Brain microvascular endothelial cell (primary cell): ENCODE results near the gene RNF130.

ENCODE experiments used
- DNase-seq: peaks from one replicate; pipeline ENCODE4 v3.0.0-alpha.2; 2020
- H3K27ac ChIP-seq: fragments of 250-450 bp; sonication (Bioruptor Pico); 2 replicates; pipeline ENCODE4 v1.5.1; 2020; ENCODE audit warnings: mild to moderate bottlenecking, moderate library complexity
- H3K27me3 ChIP-seq: fragments of 250-450 bp; sonication (Bioruptor Pico); replicated peaks from 2 replicates; pipeline ENCODE4 v1.5.1; 2020; ENCODE audit warnings: mild to moderate bottlenecking
- H3K36me3 ChIP-seq: fragments of 250-450 bp; sonication (Bioruptor Pico); replicated peaks from 2 replicates; pipeline ENCODE4 v1.5.1; 2020; ENCODE audit warnings: mild to moderate bottlenecking
- H3K4me3 ChIP-seq: 2 replicates; pipeline ENCODE4 v1.5.1; 2011; ENCODE audit warnings: low read depth, mild to moderate bottlenecking, control low read depth, low read length, moderate library complexity
- in situ Hi-C: cut with HindIII; loops from 2 replicates; pipeline ENCODE4 v1.10.0; 2017; ENCODE audit warnings: low sequenced_read_pairs, low pct_ligation_motif_present
- TF ChIP-seq, protein P1 (sequence below): IDR thresholded peaks from 2 replicates; pipeline ENCODE4 v1.5.1; 2011; ENCODE audit warnings: low read depth, mild to moderate bottlenecking, moderate library complexity, low read length, control low read depth, inconsistent platforms; ENCODE audit errors: missing control alignments

RNF130 gene

DNA sequence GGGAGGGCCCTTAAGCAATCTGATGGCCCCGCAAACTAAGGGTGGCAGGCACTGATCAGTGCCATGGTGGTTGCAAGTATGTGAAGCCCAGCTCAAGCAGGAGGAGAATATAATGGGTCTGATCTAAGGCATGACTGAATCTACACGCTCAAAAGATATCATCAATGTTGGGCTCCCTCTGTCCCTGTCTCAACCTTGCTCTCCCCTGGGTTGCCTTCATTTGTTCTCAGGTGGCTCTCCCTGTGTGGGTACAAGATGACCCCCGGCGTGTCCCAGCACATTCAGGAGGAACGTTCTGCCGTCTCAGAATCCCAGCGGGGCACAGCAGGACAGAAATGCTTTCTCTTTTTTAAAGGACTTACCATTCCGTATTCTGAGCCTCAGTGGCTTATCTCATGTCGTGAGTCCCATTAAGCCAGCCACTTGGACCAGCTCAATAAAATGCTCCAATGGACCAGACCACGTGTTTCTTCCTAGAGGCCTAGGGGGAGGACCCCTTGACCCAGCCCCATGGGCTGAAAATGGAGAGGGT lies 12.0 kb upstream of the RNF130 start:
- in situ Hi-C loops: no loop called here
- no peak for DNase-seq
- Histone ChIP-seq H3K36me3 (no peaks in the 10 kb centered on the region), H3K4me3 (no peak overlapping the region), H3K27ac (no peak overlapping the region), H3K27me3 (no peaks in the 10 kb centered on the region)
- TF ChIP-seq, protein P1, sequence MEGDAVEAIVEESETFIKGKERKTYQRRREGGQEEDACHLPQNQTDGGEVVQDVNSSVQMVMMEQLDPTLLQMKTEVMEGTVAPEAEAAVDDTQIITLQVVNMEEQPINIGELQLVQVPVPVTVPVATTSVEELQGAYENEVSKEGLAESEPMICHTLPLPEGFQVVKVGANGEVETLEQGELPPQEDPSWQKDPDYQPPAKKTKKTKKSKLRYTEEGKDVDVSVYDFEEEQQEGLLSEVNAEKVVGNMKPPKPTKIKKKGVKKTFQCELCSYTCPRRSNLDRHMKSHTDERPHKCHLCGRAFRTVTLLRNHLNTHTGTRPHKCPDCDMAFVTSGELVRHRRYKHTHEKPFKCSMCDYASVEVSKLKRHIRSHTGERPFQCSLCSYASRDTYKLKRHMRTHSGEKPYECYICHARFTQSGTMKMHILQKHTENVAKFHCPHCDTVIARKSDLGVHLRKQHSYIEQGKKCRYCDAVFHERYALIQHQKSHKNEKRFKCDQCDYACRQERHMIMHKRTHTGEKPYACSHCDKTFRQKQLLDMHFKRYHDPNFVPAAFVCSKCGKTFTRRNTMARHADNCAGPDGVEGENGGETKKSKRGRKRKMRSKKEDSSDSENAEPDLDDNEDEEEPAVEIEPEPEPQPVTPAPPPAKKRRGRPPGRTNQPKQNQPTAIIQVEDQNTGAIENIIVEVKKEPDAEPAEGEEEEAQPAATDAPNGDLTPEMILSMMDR: no peak

DNA sequence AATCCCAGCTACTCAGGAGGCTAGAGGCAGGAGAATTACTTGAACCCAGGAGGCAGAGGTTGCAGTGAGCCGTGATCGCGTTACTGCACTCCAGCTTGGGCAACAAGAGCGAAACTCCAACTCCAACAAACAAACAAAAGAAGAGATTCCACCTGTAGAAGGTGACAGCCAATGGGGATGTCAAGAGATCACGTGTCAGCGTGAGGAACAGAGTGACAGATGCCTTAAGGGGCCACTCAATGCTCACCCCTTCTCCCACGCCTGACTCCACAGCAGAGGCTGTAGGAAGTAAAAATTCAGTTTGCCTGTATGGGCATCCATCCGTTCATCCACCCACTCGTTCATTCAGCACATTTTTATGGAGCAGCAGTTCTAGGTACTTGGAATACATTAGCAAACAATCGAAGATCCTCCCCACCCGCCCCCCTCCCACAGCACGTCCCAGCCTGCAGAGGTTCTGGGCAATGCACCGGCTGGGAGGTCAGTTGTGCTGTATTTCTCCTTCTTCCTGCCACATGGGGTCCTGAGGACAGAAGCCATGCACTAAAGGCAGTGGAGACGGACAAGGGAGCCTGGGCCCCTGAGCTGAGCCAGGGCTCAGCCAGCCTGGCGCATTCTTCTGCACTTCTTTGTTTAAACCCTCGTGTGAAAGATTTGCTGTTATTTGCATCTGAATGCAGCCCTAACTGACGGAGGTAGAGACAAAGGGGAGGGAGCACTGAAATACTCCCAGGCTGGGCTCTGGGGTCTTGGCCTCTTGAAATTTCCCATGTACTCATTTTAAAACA lies 11.3 kb upstream of the RNF130 start:
- DNase-seq: no peak
- Histone ChIP-seq H3K4me3 (no peak overlapping the region), H3K27ac (no peak overlapping the region), H3K27me3 (no peaks in the 10 kb centered on the region), H3K36me3 (no peaks in the 10 kb centered on the region)
- in situ Hi-C loops: no loop called here
- TF ChIP-seq, protein P1: no peak

DNA sequence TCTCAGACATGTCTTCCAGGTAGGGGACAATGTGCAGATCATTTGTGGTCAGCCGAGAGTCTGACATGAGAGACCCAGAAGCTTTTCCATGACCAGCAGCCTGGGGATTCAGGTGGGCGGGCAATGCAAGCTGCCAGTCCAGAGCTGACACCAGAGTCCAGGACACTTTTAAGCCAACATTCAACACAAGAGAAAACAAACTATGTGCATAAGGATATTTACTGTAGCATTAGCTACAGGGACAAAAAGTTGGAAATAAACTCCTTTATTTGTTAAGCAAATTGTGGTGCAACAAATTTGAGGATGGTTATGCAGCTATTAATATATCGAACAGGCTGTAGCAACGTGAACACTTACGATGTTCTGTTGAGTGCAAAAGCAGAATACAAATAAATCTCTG lies 9.9 kb upstream of the RNF130 start:
- DNase-seq: no peak
- no peak overlapping the region for H3K4me3 ChIP-seq
- no peak overlapping the region for H3K27ac ChIP-seq
- TF ChIP-seq, protein P1: no peak
- in situ Hi-C loops: no loop called here
- H3K27me3 ChIP-seq: no peaks in the 10 kb centered on the region
- no peaks in the 10 kb centered on the region for H3K36me3 ChIP-seq

DNA sequence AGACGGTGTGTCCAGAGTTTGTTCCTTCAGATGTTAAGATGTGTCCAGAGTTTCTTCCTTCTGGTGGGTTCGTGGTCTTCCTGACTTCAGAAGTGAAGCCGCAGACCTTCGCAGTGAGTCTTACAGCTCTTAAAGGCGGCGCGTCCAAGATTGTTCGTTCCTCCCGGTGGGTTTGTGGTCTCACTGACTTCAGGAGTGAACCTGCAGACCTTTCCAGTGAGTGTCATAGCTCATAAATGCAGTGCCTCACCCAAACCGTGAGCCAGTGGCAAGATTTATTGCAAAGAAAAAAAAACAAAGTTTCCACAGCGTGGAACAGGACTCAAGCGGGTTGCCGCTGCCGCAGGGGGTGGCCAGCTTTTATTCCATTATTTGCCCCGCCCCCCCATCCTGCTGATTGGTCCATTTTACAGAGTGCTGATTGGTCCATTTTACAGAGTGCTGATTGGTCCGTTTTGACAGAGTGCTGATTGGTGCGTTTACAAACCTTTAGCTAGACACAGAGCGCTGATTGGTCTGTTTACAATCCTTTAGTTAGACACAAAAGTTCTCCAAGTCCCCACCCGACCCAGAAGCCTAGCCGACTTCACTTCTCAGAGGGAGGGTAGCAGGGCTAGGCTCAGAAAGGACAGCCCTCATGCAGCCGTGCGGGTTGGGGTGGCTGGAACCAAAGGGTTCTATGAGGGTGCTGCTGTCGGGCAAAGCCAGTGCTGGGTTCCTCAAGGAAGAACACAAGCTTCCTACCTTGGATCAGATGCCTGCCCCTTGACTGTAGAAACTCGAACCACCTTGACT lies 9.1 kb upstream of the RNF130 start:
- Histone ChIP-seq H3K27ac (no peak overlapping the region), H3K27me3 (no peaks in the 10 kb centered on the region), H3K4me3 (no peak overlapping the region), H3K36me3 (no peaks in the 10 kb centered on the region)
- in situ Hi-C loops: no loop called here
- no peak for DNase-seq
- TF ChIP-seq, protein P1: no peak

DNA sequence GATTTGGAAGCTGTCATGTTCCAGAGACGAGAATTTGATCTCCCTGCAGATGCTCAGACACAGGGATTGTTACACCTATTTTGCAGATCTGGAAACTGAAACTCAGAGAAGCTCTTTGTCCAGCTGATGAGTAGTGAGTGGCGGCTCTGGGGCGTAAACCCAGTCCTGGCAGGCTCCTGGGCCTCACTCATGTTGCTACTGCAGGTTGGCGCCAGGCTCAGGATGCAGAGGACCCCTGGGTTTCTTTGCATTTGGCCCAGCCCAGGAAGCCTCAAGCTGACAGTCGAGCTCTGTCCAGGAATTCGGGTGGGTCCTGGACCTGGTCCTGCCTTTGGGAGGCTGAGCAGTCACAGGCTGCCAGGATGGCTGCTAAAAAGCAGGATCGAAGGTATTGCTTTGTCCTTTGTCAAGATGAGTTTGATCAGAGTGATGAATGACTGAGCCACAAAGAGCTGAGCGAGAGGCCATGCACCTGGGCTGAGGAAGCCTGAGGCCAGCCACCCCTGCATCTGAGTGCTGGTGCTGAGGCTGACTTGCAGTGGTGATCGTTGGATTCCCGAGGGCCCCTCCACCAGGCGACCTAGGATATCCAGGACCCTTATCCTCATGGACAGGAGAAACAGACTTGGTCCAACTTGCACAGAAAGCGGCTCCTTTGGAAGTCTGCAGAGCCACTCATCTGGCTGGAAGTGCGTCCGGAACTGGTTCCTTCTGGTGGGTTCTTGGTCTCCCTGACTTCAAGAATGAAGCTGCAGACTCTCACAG lies 8.3 kb upstream of the RNF130 start:
- no peak overlapping the region for H3K27ac ChIP-seq
- H3K4me3 ChIP-seq: no peak overlapping the region
- TF ChIP-seq, protein P1: no peak
- no peak for DNase-seq
- no peaks in the 10 kb centered on the region for H3K36me3 ChIP-seq
- in situ Hi-C loops: no loop called here
- H3K27me3 ChIP-seq: no peaks in the 10 kb centered on the region
